ENCODE data around the gene R3HDM2.

GRCh38 chr12:57250541-57250940 is 180.3 kb downstream of the R3HDM2 start:
- TF ChIP-seq CTCF (conservative IDR thresholded peaks at IDR 0.05 in 1 of 2, IDR thresholded peaks at IDR 0.05 in 1 of 2; ENCODE audit: low read depth in 1 of 2, low read length in 2 of 2) (no peak), EZH2 (IDR thresholded peaks at IDR 0.05; ENCODE audit: low read length, missing control alignments) (no peak)

Data from fibroblast of lung (primary cell).